Activated naive CD4-positive, alpha-beta T cell treated with anti-CD3 and anti-CD28 coated beads, Interleukin-2, amount 50 U/mL, for 24 hours (primary cell): ENCODE measurements around the gene BCL2L12.

Experiments
- H3K27ac Mint-ChIP-seq: one replicate; pipeline ENCODE4 v1.8.0; 2021; ENCODE audit warnings: mild to moderate bottlenecking, mixed read lengths
- H3K27me3 Mint-ChIP-seq: one replicate; pipeline ENCODE4 v1.8.0; 2021; ENCODE audit warnings: mixed read lengths
- H3K36me3 Mint-ChIP-seq: one replicate; pipeline ENCODE4 v1.8.0; 2021; ENCODE audit warnings: mixed read lengths
- H3K4me1 Mint-ChIP-seq: one replicate; pipeline ENCODE4 v1.8.0; 2021; ENCODE audit warnings: mixed read lengths
- H3K4me3 Mint-ChIP-seq: one replicate; pipeline ENCODE4 v1.8.0; 2021; ENCODE audit warnings: mild to moderate bottlenecking, mixed read lengths
- H3K9me3 Mint-ChIP-seq: one replicate; pipeline ENCODE4 v1.8.0; 2021; ENCODE audit warnings: mixed read lengths

BCL2L12 gene

DNA sequence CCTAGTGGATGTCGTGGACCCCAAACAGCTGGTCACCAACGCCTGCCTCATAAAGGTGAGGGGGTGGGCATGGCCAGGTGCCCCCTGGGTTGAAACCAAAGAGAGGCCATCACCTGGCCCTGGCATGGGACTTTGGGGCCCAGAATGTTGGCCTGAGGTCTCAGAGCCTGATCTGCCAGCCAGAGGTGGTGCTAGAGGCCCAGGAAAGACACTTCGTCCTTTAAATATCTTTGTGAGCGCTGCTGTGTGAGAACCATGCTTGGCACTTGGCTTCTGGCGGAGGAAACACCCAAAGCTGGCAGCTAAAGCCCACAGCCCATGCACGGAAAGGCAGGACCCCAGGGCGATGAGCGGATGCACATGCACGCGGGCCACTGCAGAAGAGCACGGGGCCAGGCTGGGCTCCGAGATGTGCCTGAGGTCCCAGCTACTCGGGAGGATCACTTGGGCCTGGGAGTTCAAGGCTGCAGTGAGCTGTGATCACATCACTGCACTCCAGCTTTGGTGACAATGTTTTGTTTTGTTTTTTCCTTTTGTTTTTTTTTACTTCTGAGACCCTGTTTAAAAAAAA lies 19.3 kb downstream of the BCL2L12 start:
- Mint-ChIP-seq H3K4me1 (peaks cover 26% of the 10 kb centered on the region), H3K27ac (no peak overlapping the region), H3K4me3 (no peak overlapping the region), H3K36me3 (peaks cover 11% of the 10 kb centered on the region), H3K9me3 (no peaks in the 10 kb centered on the region), H3K27me3 (no peaks in the 10 kb centered on the region)

- H3K9me3 Mint-ChIP-seq: no peaks in the 10 kb centered on the region
- H3K4me3 Mint-ChIP-seq: no peak overlapping the region
- peak overlapping the region; percentile 74 for H3K27ac Mint-ChIP-seq
- H3K4me1 Mint-ChIP-seq: peaks cover 28% of the 10 kb centered on the region
- peaks cover 3% of the 10 kb centered on the region for H3K27me3 Mint-ChIP-seq
- peaks cover 11% of the 10 kb centered on the region for H3K36me3 Mint-ChIP-seq
Observed at GRCh38 chr19:49685845-49686332, 20.2 kb downstream of the BCL2L12 start.

DNA sequence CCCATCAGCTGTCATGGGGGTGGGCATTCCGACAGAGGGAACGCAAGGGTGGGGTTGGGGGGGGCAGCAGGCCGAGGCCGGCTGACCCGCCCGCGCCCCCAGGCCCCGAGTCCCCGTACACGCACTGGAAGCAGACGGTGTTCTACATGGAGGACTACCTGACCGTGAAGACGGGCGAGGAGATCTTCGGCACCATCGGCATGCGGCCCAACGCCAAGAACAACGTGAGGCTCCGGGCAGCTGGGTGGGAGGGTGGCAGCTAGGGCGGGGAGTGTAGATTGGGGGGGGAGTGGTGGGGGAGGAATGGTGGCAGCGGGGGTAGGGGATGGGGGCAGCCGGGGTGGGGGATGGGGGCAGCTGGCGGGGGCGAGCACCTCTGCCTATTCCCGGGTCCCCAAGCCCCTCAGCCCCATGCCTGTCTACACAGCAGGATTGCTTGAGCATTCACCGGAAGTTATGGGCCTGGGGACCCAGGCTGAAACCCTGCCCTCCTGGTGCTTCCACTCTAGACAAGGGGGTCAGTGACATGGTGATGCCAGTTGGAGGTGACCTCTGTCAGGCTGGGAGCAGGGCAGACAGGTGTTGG lies 20.9 kb downstream of the BCL2L12 start:
- H3K27ac Mint-ChIP-seq: no peak overlapping the region
- H3K36me3 Mint-ChIP-seq: peaks cover 11% of the 10 kb centered on the region
- peaks cover 4% of the 10 kb centered on the region for H3K27me3 Mint-ChIP-seq
- H3K4me1 Mint-ChIP-seq: peaks cover 32% of the 10 kb centered on the region
- H3K9me3 Mint-ChIP-seq: no peaks in the 10 kb centered on the region
- no peak overlapping the region for H3K4me3 Mint-ChIP-seq

- Mint-ChIP-seq H3K36me3 (peaks cover 11% of the 10 kb centered on the region), H3K27me3 (peaks cover 4% of the 10 kb centered on the region), H3K27ac (no peak overlapping the region), H3K4me3 (no peak overlapping the region), H3K4me1 (peaks cover 32% of the 10 kb centered on the region), H3K9me3 (no peaks in the 10 kb centered on the region)
Observed at GRCh38 chr19:49687150-49687549, 21.4 kb downstream of the BCL2L12 start.

DNA sequence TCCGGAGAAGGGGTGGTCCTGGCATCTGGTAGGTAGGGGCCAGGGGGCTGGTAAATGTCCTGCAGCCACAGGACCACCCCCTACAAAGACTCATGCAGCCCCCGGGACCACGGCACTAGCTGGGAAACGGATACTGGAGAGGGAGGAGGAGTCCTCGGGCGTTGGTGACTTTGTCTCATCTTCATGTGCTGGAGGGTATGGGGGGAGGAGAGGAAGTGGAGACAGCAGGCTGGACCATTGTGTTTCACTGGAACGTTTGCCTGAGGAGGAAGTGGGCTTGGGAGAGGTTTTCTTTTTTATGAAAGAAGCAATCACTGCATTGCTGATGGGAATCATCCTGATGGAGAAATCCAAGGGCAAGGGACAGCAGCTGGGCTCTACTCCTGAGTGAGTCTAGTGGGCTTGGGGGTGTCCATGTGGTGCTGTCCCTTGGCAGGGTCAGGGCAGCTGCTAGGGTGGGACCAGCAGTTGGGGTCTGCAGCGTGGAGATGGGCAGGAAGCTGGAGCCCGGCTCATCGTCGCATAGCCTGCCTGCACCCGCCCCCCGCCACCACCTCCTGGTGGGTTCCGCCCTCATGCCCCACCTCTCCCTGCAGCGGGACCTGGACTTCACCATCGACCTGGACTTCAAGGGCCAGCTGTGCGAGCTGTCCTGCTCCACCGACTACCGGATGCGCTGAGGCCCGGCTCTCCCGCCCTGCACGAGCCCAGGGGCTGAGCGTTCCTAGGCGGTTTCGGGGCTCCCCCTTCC lies 22.0 kb downstream of the BCL2L12 start:
- Mint-ChIP-seq H3K36me3 (peaks cover 11% of the 10 kb centered on the region), H3K4me3 (no peak overlapping the region)

GRCh38 chr19:49688531-49689132 lies 22.9 kb downstream of the BCL2L12 start:
- H3K27ac Mint-ChIP-seq: peak overlapping the region; percentile 59
- H3K36me3 Mint-ChIP-seq: peaks cover 11% of the 10 kb centered on the region
- peaks cover 32% of the 10 kb centered on the region for H3K4me1 Mint-ChIP-seq
- no peaks in the 10 kb centered on the region for H3K9me3 Mint-ChIP-seq
- peaks cover 6% of the 10 kb centered on the region for H3K27me3 Mint-ChIP-seq
- H3K4me3 Mint-ChIP-seq: no peak overlapping the region

More for the DNA sequence above, 22.0 kb downstream of the BCL2L12 start:
- Mint-ChIP-seq H3K27me3 (peaks cover 6% of the 10 kb centered on the region), H3K9me3 (no peaks in the 10 kb centered on the region), H3K4me1 (peaks cover 32% of the 10 kb centered on the region), H3K27ac (no peak overlapping the region)

GRCh38 chr19:49689133-49690078 lies 23.7 kb downstream of the BCL2L12 start, which contains the start of gene ADM5:
Gene ADM5, plus strand, starts transcription at chr19:49689594. Its CDS starts 244 bp downstream, at chr19:49689838.
- Mint-ChIP-seq H3K36me3 (peaks cover 8% of the 10 kb centered on the region), H3K9me3 (no peaks in the 10 kb centered on the region), H3K27ac (peak within 1 kb of the TSS; percentile 89), H3K4me1 (peaks cover 28% of the 10 kb centered on the region), H3K27me3 (peaks cover 6% of the 10 kb centered on the region), H3K4me3 (peak within 1 kb of the TSS; percentile 82)

DNA sequence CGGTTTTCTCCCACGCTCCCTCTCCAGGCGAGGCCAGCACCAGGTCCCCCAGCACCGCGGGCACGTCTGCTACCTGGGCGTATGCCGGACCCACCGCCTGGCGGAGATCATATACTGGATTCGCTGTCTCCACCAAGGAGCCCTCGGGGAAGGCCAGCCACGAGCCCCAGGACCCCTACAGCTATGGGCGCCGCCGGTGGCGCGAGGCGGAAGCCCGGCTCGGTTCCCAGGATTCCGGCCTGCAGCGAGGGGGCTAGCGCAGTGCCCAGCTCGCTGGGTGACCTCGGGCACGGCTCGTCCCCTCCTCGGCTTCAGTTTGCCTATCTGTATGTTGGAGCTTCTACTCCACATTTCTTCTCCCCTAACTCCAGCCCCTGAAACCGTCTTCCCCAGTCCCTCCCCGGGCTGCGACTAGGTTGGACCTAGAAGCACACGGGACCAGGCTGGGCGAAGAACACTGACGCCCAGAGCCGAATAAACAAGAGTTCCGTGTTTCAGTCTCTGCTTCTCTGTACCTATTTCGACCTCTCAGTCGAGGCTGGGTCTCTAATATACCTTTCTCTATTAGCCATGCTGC lies 24.4 kb downstream of the BCL2L12 start:
- peak overlapping the region; percentile 82 for H3K4me3 Mint-ChIP-seq
- peak overlapping the region; percentile 89 for H3K27ac Mint-ChIP-seq
- peaks cover 28% of the 10 kb centered on the region for H3K4me1 Mint-ChIP-seq
- peaks cover 8% of the 10 kb centered on the region for H3K36me3 Mint-ChIP-seq
- H3K27me3 Mint-ChIP-seq: peaks cover 6% of the 10 kb centered on the region
- H3K9me3 Mint-ChIP-seq: no peaks in the 10 kb centered on the region

DNA sequence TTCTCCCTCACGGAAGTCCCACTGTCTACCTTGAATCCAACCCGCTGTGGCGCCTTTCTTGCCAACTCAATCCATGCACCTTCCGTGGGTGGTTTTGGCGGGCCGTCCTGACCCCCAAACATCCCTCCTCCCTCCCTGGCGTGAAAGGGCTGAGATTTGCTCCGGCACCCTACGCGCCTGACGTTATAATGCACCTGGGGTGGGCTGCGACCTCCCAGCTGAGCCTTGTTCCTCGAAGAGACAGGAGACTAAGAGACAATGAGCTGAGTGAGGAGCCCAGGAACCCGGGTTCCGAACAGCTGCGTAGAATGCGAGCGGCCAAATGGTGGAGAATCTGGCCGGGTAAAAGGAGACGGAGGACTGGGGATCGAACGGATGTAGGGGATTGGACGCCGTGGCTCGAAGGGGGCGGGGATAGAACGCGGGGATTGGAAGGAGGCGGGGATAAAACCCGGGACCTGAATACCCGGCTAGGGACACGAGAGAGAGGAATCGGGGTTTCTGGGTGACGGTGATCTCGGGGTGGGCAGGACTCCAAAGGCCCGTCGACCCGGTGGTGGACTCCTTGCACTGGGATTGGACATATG lies 25.0 kb downstream of the BCL2L12 start, which contains the start of gene CPT1C:
Gene CPT1C (plus strand): TSS at position 461 of the 587 bp plus-strand sequence. CDS start 1,137 bp downstream, outside the sequence.
- peak within 1 kb of the TSS; percentile 82 for H3K4me3 Mint-ChIP-seq
- H3K27ac Mint-ChIP-seq: peak within 1 kb of the TSS; percentile 89
- no peaks in the 10 kb centered on the region for H3K9me3 Mint-ChIP-seq
- H3K36me3 Mint-ChIP-seq: peaks cover 4% of the 10 kb centered on the region
- peaks cover 28% of the 10 kb centered on the region for H3K4me1 Mint-ChIP-seq
- H3K27me3 Mint-ChIP-seq: peaks cover 6% of the 10 kb centered on the region

DNA sequence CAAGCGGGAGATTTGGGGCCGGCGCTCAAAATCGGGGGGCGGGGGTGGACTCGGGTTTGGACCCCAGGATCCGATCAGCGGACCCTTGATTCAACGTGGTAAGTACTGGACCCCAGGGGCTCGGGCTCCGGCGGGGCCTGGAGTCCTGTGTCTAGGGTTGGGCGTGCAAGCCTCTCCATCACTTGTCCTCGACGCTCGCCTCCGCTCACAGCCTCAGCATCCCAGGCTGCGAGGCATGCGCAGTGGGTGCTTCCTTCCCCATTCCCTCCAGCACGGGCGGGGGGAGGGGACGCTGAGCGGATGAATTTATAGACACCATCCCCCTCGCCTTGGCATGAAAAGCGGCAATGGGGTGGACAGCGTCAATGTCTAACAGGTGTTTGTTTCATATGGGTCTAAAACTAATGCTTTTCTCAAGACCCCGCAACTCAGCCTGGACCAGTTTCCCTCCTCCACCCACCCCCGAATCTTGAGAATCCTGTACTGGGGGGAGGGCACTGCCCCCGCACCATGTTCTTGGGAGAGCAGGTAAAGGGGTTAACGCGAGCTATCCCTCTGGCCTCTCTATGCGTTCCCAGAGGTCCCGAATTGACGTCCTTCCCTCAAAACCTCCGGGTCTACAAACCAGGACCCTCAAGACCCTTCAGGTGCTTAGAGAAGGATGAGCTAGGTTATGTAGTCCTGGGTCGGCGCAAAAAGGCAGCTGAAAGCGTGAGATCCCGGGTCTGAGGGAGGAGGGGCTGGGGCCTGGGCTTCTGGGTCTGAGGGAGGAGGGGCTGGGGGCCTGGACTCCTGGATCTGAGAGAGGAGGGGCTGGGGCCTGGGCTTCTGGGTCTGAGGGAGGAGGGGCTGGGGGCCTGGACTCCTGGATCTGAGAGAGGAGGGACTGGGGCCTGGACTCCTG lies 25.8 kb downstream of the BCL2L12 start:
- H3K9me3 Mint-ChIP-seq: no peaks in the 10 kb centered on the region
- H3K4me1 Mint-ChIP-seq: peaks cover 28% of the 10 kb centered on the region
- H3K27me3 Mint-ChIP-seq: peaks cover 6% of the 10 kb centered on the region
- H3K27ac Mint-ChIP-seq: peak overlapping the region; percentile 89
- H3K4me3 Mint-ChIP-seq: peak overlapping the region; percentile 82
- H3K36me3 Mint-ChIP-seq: peaks cover 3% of the 10 kb centered on the region

DNA sequence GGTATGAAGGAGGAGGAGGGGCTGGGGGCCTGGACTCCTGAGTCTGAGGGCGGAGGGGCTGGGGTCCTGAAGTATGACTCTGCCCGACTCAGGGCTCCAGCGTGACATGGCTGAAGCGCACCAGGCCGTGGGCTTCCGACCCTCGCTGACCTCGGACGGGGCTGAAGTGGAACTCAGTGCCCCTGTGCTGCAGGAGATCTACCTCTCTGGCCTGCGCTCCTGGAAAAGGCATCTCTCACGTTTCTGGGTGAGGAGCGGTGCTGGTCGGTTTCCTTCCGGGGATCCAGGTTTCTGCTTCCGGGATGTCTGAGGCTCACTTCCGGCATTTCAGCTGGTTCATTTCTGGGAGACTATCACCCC lies 26.4 kb downstream of the BCL2L12 start:
- no peak overlapping the region for H3K4me3 Mint-ChIP-seq
- no peaks in the 10 kb centered on the region for H3K9me3 Mint-ChIP-seq
- H3K27me3 Mint-ChIP-seq: peaks cover 6% of the 10 kb centered on the region
- peaks cover 3% of the 10 kb centered on the region for H3K36me3 Mint-ChIP-seq
- H3K27ac Mint-ChIP-seq: no peak overlapping the region
- peaks cover 28% of the 10 kb centered on the region for H3K4me1 Mint-ChIP-seq

DNA sequence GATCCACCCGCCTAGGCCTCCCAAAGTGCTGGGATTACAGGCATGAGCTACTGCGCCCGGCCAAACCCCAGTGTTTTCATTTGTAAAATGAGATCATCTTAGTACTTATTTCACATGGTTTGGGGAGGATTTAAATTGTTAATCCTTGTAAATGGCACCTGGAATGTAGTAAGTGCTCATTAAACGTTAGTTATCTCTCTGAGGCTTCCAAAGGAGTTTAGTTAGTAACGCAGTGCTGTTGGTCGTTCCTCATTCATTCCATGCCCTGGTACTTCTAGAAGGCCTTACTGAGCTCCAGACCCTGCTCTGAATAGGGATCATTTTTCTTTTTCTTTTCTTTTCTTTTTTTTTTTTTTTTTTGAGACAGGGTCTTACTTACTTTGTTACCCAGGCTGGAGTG lies 30.4 kb downstream of the BCL2L12 start:
- no peak overlapping the region for H3K27ac Mint-ChIP-seq
- peaks cover 2% of the 10 kb centered on the region for H3K27me3 Mint-ChIP-seq
- no peak overlapping the region for H3K4me3 Mint-ChIP-seq
- H3K4me1 Mint-ChIP-seq: peaks cover 4% of the 10 kb centered on the region
- H3K36me3 Mint-ChIP-seq: no peaks in the 10 kb centered on the region
- H3K9me3 Mint-ChIP-seq: no peaks in the 10 kb centered on the region

- Mint-ChIP-seq H3K9me3 (no peaks in the 10 kb centered on the region), H3K4me3 (no peak overlapping the region), H3K27ac (no peak overlapping the region), H3K27me3 (peaks cover 2% of the 10 kb centered on the region), H3K36me3 (no peaks in the 10 kb centered on the region), H3K4me1 (no peaks in the 10 kb centered on the region)
Observed at GRCh38 chr19:49696865-49697264, 31.1 kb downstream of the BCL2L12 start.
